Stimulated activated CD4-positive, alpha-beta T cell treated with anti-CD3 and anti-CD28 coated beads, Interleukin-15, amount 100 ng/mL, for 1 hour (primary cell): Measurements from ENCODE around the gene APLNR.

Experiments
- DNase-seq, 2 donors: peaks; one replicate each; pipeline ENCODE4 v3.0.0-alpha.2; 2020; ENCODE audit warnings: low read depth in 1 of 2, low spot score in 1 of 2

The APLNR gene

GRCh38 chr11:57219021-57219627, 17.9 kb downstream of the APLNR start:
- DNase-seq, result no peak

GRCh38 chr11:57217053-57217452, 20.0 kb downstream of the APLNR start:
- no peak for DNase-seq

DNA sequence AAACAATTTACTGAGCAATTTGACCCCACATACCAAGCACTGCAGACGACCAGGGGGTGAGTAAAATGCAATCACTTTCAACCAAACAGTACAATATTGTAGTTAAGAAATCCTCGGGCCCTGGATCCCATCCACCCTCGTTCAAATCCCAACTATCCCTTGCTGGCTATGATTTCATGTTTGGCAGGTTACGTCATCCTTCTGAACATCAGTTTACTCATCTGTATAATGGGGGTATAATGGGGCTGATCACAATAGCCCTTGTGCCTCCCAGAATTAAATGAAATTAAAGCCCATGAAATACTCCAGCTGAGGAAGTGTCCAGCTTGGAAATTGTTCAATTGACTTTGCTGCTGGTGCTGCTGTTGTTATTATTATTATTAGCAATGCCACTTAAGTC, 20.6 kb downstream of the APLNR start:
- DNase-seq, result no peak

GRCh38 chr11:57214494-57214893, 22.6 kb downstream of the APLNR start:
- DNase-seq, result no peak

GRCh38 chr11:57214098-57214417, 23.0 kb downstream of the APLNR start:
- DNase-seq, result no peak

DNA sequence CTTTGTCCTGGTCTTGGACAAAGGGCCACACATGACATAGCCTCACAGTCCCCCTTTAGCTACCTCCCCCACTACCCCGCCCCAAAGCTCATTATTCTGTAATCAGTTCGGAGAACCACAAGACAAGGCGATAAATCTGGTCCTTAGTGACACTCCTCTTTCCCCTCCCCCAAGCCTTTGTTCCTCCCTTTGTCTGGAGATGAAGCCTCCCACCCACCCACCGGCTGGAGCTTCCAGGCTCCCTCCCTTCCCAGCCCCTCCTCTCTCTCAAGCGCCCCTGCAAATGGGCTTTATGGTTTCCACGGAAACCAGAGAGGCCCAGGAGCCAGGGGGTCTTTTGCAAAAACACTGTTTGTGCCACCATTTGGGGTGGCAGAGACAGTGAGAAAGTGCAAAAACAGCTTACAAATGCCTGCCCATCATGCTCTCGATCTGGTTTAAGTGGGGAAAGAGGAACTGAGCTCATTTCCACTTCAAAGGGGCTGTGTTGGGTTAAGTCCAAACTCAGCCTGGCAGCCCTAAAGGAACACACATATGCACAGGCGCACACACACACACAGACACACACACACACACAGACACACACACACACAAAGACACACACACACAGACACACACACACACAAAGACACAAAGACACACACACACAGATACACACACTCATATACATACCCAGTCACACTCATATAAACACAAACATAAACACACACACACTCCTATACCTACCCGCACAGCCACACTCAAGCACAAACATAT, 23.5 kb downstream of the APLNR start:
- DNase-seq, result no peak

- no peak for DNase-seq
Measured at GRCh38 chr11:57210781-57211180, 26.3 kb downstream of the APLNR start.

GRCh38 chr11:57207168-57207567, 29.9 kb downstream of the APLNR start:
- DNase-seq, result no peak

- DNase-seq, result no peak
Measured at GRCh38 chr11:57205041-57205641, 31.9 kb downstream of the APLNR start.

DNA sequence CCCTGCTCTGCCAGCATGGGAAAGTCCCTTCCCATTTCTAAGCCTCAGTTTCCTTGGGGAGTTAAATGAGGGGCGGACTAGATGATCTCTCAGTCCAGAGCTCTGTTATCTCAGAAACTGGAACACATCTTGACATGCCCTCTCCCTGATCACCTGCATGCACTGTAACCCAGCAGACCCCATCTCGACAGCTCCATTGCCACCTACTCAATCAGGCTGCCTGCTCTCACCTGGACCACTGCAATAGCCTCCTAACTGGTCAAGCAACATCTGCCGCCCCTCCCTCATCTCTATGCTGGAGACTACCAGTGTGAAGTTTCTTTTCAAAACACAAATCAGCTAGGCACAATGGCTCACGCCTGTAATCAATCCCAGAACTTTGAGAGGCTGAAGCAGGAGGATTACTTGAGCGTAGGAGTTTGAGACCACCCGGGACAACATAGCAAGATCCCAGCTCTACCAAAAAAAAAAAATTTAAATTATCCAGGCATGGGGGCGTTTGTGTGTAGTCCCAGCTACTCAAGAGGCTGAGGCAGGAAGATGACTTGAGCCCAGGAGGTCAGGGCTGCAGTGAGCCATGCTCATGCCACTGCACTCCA, 33.1 kb downstream of the APLNR start:
- DNase-seq, result no peak

DNA sequence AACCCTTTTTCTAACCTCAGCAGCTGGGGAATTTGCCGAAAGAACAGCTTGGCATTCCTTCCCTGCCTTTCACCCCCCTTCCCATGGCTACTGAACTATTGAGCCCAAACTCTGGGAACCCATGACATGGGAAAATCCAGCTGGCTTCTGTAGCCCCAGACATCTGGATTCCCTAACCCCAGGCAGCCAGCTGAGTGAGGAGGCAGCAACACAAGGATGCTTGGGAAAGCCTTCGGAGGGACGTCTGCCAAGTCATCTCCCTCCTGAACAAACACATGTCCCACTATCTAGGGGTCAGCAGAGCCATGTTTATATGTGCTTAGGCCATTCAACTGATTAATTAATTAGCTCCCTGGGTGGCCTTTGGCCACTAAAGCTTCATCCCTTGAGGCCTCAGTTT, 33.7 kb downstream of the APLNR start:
- DNase-seq, result no peak

DNA sequence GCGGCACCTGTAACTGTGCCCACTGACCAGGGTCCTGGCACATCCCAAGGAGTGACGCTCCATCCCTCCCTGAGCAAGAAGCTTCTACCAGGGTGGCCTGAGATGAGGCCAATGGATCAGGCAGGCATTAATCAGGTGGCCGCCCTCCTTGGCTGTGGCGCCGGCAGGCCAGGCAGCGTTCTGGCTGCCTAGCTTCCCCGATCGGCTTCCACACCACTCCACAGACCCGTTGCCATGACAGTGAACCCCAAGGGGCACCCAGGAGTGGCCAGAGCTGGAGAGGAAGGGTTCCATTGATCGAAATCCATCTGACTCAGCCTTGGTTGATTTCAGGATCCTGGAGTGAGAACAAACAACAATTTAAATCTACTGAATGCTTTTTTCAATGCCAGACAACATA, 34.8 kb downstream of the APLNR start:
- no peak for DNase-seq

- no peak for DNase-seq
Measured at GRCh38 chr11:57200917-57201316, 36.1 kb downstream of the APLNR start.

DNA sequence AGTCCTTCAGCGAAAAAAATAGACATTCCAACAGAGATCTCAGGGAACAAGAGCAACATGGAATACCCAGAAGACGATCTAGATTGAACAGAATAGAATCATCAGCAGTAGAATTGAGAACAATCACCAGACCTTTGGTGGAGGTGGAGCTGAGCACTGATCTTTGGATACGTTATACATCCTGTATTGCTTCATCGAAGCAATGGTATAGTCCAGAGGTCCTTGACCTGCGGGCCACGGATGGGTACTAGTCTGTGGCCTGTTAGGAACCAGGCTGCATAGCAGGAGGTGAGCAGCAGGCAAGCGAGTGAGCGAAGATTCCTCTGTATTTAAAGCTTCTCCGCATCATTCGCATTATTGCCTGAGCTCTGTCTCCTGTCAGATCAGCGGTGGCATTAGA, 37.7 kb downstream of the APLNR start:
- no peak for DNase-seq

GRCh38 chr11:57197762-57198161, 39.3 kb downstream of the APLNR start:
- no peak for DNase-seq

DNA sequence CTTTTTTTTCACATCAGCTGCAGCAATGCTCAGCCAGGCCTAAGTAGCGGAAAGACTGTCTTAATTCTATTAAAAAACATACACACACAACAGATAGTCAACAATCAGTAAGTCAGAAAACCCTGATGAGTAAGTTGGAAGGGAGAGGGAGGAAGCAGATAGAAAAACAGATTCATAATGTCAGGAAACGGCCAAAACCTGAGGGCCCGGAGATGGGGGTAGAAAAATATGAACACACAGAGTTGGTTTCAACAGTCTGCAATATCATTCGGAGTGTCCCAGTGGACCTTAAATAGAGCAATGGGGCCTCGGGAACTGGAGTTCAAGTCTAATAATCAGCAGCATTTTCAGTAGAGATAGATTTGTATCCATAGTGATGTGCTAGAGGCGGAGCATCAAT, 40.5 kb downstream of the APLNR start:
- no peak for DNase-seq

DNA sequence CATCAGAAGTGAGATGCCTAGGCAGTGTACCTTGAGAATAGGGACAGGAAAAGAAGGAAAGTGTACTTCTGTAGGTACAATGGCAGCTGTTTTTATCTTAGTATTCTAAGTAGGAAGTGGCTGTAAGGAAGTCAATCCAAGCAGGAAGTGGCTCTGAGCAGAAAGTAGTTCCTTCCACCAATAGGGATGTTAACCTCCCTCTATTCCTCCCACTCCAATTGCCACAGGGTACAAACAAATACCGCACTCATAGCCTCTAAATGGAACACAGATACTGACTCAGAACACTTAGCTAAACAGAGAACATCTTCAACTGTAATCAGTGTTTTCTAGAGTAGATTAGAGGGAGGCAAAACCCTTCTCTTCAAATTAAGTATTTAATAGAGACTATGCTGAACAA, 44.7 kb downstream of the APLNR start:
- DNase-seq, result no peak

- DNase-seq, result no peak
Measured at GRCh38 chr11:57191311-57192219, 45.5 kb downstream of the APLNR start.

- DNase-seq, result no peak
Measured at GRCh38 chr11:57190548-57190947, 46.5 kb downstream of the APLNR start.
